Neural cell (in vitro differentiated cells): ENCODE measurements around the gene EIF2D.

Experiments used
- CTCF ChIP-seq: fragments of 450-650 bp; IDR thresholded peaks from 2 replicates; pipeline ENCODE4 v1.5.1; 2014; ENCODE audit warnings: antibody characterized with exemption, mild to moderate bottlenecking, moderate library complexity; ENCODE audit not compliant: poor library complexity, severe bottlenecking
- EZH2 ChIP-seq: fragments of 200-600, 300-800 bp; shearing (Covaris generic), sonication (generic); IDR thresholded peaks from 2 replicates; pipeline ENCODE4 v1.6.1; 2014; ENCODE audit warnings: antibody characterized with exemption, low read length, borderline replicate concordance, mild to moderate bottlenecking; ENCODE audit not compliant: insufficient read depth, poor library complexity, severe bottlenecking
- MXI1 ChIP-seq: fragments of 450-650 bp; conservative IDR thresholded peaks from 2 replicates; pipeline ENCODE4 v1.6.1; 2014; ENCODE audit warnings: antibody characterized with exemption, mild to moderate bottlenecking; ENCODE audit not compliant: poor library complexity, severe bottlenecking
- POLR2AphosphoS5 ChIP-seq: IDR thresholded peaks from 2 replicates; pipeline ENCODE4 v1.6.1; 2012
- RAD21 ChIP-seq: fragments of 450-650 bp; conservative IDR thresholded peaks from 2 replicates; pipeline ENCODE4 v1.6.1; 2014; ENCODE audit warnings: antibody characterized with exemption, mild to moderate bottlenecking, moderate library complexity
- SMC3 ChIP-seq: fragments of 450-650 bp; conservative IDR thresholded peaks from 2 replicates; pipeline ENCODE4 v1.6.1; 2014; ENCODE audit warnings: antibody characterized with exemption, mild to moderate bottlenecking, moderate library complexity; ENCODE audit not compliant: poor library complexity
- TF ChIP-seq, protein P1 (sequence below): IDR thresholded peaks from 2 replicates; pipeline ENCODE4 v1.6.1; 2012; ENCODE audit warnings: borderline replicate concordance

DNA sequence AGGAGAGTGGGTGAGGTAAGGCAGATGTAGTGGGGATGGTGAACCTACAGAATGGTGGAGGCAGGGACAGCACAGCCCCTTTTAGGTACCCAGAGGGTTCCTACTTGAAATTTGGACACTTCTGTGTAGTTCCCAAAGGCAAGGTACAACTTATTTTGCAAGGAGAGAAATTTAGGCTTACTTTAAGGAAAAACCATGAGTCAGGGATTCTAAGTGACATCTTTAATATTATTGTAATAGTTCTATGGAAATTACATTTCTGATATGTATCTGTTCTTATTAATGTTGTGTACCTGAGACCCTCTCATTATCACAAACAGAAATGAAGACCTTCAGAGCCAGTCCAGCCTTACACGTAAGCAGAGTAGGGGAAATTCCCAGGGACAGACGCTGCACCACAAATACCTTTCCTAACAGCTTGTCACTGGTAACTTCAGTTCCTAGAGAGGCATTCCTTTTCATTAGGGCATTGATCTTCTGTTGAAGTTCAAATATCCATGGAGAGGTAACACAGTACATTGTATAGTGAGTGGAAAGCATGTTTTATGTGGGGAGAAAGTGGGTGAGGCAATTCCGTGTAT lies 30.9 kb upstream of the EIF2D start:
- TF ChIP-seq EZH2: no peak
- no peak for TF ChIP-seq CTCF
- no peak for TF ChIP-seq POLR2AphosphoS5
- TF ChIP-seq RAD21: no peak
- TF ChIP-seq MXI1: no peak
- TF ChIP-seq, protein P1, sequence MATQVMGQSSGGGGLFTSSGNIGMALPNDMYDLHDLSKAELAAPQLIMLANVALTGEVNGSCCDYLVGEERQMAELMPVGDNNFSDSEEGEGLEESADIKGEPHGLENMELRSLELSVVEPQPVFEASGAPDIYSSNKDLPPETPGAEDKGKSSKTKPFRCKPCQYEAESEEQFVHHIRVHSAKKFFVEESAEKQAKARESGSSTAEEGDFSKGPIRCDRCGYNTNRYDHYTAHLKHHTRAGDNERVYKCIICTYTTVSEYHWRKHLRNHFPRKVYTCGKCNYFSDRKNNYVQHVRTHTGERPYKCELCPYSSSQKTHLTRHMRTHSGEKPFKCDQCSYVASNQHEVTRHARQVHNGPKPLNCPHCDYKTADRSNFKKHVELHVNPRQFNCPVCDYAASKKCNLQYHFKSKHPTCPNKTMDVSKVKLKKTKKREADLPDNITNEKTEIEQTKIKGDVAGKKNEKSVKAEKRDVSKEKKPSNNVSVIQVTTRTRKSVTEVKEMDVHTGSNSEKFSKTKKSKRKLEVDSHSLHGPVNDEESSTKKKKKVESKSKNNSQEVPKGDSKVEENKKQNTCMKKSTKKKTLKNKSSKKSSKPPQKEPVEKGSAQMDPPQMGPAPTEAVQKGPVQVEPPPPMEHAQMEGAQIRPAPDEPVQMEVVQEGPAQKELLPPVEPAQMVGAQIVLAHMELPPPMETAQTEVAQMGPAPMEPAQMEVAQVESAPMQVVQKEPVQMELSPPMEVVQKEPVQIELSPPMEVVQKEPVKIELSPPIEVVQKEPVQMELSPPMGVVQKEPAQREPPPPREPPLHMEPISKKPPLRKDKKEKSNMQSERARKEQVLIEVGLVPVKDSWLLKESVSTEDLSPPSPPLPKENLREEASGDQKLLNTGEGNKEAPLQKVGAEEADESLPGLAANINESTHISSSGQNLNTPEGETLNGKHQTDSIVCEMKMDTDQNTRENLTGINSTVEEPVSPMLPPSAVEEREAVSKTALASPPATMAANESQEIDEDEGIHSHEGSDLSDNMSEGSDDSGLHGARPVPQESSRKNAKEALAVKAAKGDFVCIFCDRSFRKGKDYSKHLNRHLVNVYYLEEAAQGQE: no peak
- TF ChIP-seq SMC3: no peak
